Adipocyte (in vitro differentiated cells): Measurements from ENCODE around the gene ADGRG4.
A peak's percentile ranks its signal among the peaks of the same experiment; 100 is the strongest.
"Not testable (repeated sequence)": the region's sequence is repeated elsewhere in the genome, so short reads cannot be mapped to it uniquely, and the experiment has no call there.

Experiments
- DNase-seq: peaks from one replicate; pipeline ENCODE4 v3.0.0-alpha.2; 2015; ENCODE audit warnings: low read depth
- H3K27me3 ChIP-seq: replicated peaks from 2 replicates; pipeline ENCODE4 v1.7.0; 2013; ENCODE audit warnings: mild to moderate bottlenecking, low read length, moderate library complexity; ENCODE audit not compliant: control insufficient read depth, insufficient read depth
- H3K36me3 ChIP-seq: 2 replicates; pipeline ENCODE4 v1.7.0; 2013; ENCODE audit warnings: low read length, mild to moderate bottlenecking, moderate library complexity; ENCODE audit not compliant: control insufficient read depth, insufficient read depth, severe bottlenecking
- H3K4me1 ChIP-seq: 2 replicates; pipeline ENCODE4 v1.7.0; 2013; ENCODE audit warnings: mild to moderate bottlenecking, low read length, moderate library complexity; ENCODE audit not compliant: control insufficient read depth, insufficient read depth
- H3K4me3 ChIP-seq: 2 replicates; pipeline ENCODE4 v1.7.0; 2013; ENCODE audit warnings: mild to moderate bottlenecking, low read length, moderate library complexity
- H3K9ac ChIP-seq: 2 replicates; pipeline ENCODE4 v1.7.0; 2013; ENCODE audit warnings: mild to moderate bottlenecking, low read length, moderate library complexity
- H3K9me3 ChIP-seq: 2 replicates; pipeline ENCODE4 v1.7.0; 2013; ENCODE audit warnings: mild to moderate bottlenecking, low read length, moderate library complexity; ENCODE audit not compliant: control insufficient read depth

ADGRG4 gene

GRCh38 chrX:136445674-136446073, 144.9 kb downstream of the ADGRG4 start:
- not testable (repeated sequence) for H3K9ac ChIP-seq, H3K4me1 ChIP-seq, H3K36me3 ChIP-seq, H3K27me3 ChIP-seq, H3K9me3 ChIP-seq, DNase-seq, H3K4me3 ChIP-seq

- Histone ChIP-seq H3K9ac (no peak overlapping the region), H3K9me3 (peaks cover 4% of the 10 kb centered on the region), H3K4me1 (peaks cover 4% of the 10 kb centered on the region), H3K4me3 (no peak overlapping the region), H3K27me3 (peaks cover 4% of the 10 kb centered on the region), H3K36me3 (no peaks in the 10 kb centered on the region)
- DNase-seq, result no peak
Measured at GRCh38 chrX:136446208-136446607, 145.4 kb downstream of the ADGRG4 start.

- Histone ChIP-seq H3K9ac (no peak overlapping the region), H3K4me1 (peaks cover 11% of the 10 kb centered on the region), H3K4me3 (no peak overlapping the region), H3K9me3 (peaks cover 4% of the 10 kb centered on the region), H3K36me3 (no peaks in the 10 kb centered on the region), H3K27me3 (peaks cover 4% of the 10 kb centered on the region)
- no peak for DNase-seq
Measured at GRCh38 chrX:136447308-136447707, 146.5 kb downstream of the ADGRG4 start.

GRCh38 chrX:136447968-136448367, 147.2 kb downstream of the ADGRG4 start:
- H3K4me1 ChIP-seq, result peaks cover 11% of the 10 kb centered on the region
- no peak overlapping the region for H3K4me3 ChIP-seq
- no peaks in the 10 kb centered on the region for H3K36me3 ChIP-seq
- no peak for DNase-seq
- H3K9me3 ChIP-seq, result peaks cover 4% of the 10 kb centered on the region
- H3K9ac ChIP-seq, result no peak overlapping the region
- peaks cover 4% of the 10 kb centered on the region for H3K27me3 ChIP-seq

- Histone ChIP-seq H3K36me3 (no peaks in the 10 kb centered on the region), H3K27me3 (peaks cover 4% of the 10 kb centered on the region), H3K4me1 (peaks cover 11% of the 10 kb centered on the region), H3K4me3 (no peak overlapping the region), H3K9ac (no peak overlapping the region), H3K9me3 (peaks cover 4% of the 10 kb centered on the region)
- DNase-seq, result no peak
Measured at GRCh38 chrX:136450050-136450830, 149.5 kb downstream of the ADGRG4 start.

- no peak overlapping the region for H3K9ac ChIP-seq
- DNase-seq, result no peak
- peaks cover 1% of the 10 kb centered on the region for H3K27me3 ChIP-seq
Measured at GRCh38 chrX:136452614-136453013, 151.9 kb downstream of the ADGRG4 start.

GRCh38 chrX:136453114-136453513, 152.4 kb downstream of the ADGRG4 start:
- Histone ChIP-seq H3K9ac (no peak overlapping the region), H3K4me1 (peaks cover 25% of the 10 kb centered on the region), H3K4me3 (no peak overlapping the region), H3K9me3 (peaks cover under 1% of the 10 kb centered on the region), H3K36me3 (no peaks in the 10 kb centered on the region), H3K27me3 (no peaks in the 10 kb centered on the region)
- DNase-seq, result no peak

More at GRCh38 chrX:136452614-136453013, 151.9 kb downstream of the ADGRG4 start:
- Histone ChIP-seq H3K4me1 (peaks cover 20% of the 10 kb centered on the region), H3K9me3 (peaks cover 4% of the 10 kb centered on the region), H3K4me3 (no peak overlapping the region), H3K36me3 (no peaks in the 10 kb centered on the region)

GRCh38 chrX:136453771-136454170, 153.0 kb downstream of the ADGRG4 start:
- Histone ChIP-seq H3K36me3 (no peaks in the 10 kb centered on the region), H3K9ac (no peak overlapping the region), H3K4me3 (no peak overlapping the region), H3K27me3 (no peaks in the 10 kb centered on the region), H3K4me1 (peaks cover 29% of the 10 kb centered on the region), H3K9me3 (no peaks in the 10 kb centered on the region)
- no peak for DNase-seq

GRCh38 chrX:136456133-136456532, 155.4 kb downstream of the ADGRG4 start:
- Histone ChIP-seq H3K9me3 (no peaks in the 10 kb centered on the region), H3K36me3 (no peaks in the 10 kb centered on the region), H3K9ac (no peak overlapping the region), H3K4me1 (peaks cover 25% of the 10 kb centered on the region), H3K27me3 (no peaks in the 10 kb centered on the region), H3K4me3 (no peak overlapping the region)
- no peak for DNase-seq

- H3K36me3 ChIP-seq, result no peaks in the 10 kb centered on the region
- no peaks in the 10 kb centered on the region for H3K9me3 ChIP-seq
- no peak overlapping the region for H3K9ac ChIP-seq
- H3K27me3 ChIP-seq, result no peaks in the 10 kb centered on the region
- peaks cover 19% of the 10 kb centered on the region for H3K4me1 ChIP-seq
- H3K4me3 ChIP-seq, result peak overlapping the region; percentile 22
- no peak for DNase-seq
Measured at GRCh38 chrX:136457303-136457917, 156.6 kb downstream of the ADGRG4 start.

- Histone ChIP-seq H3K4me3 (no peak overlapping the region), H3K36me3 (no peaks in the 10 kb centered on the region), H3K9ac (no peak overlapping the region), H3K4me1 (no peaks in the 10 kb centered on the region), H3K27me3 (peaks cover 8% of the 10 kb centered on the region), H3K9me3 (no peaks in the 10 kb centered on the region)
- no peak for DNase-seq
Measured at GRCh38 chrX:136464589-136464988, 163.8 kb downstream of the ADGRG4 start.
